Measurements from ENCODE around the gene KCNJ9.

The KCNJ9 gene

GRCh38 chr1:160114085-160114484 is 32.7 kb downstream of the KCNJ9 start:
- Histone ChIP-seq H3K9me2 (replicated peaks; ENCODE audit: control insufficient read depth, low read length) (no peaks in the 10 kb centered on the region), H3K9me3 (ENCODE audit: control insufficient read depth, insufficient read depth, low read length) (no peaks in the 10 kb centered on the region), H3K27me3 (ENCODE audit: control insufficient read depth, low read length) (peaks cover 18% of the 10 kb centered on the region), H3K4me2 (ENCODE audit: low read length) (no peak overlapping the region), H4K20me1 (ENCODE audit: control insufficient read depth, insufficient read depth, low read depth, low read length) (no peaks in the 10 kb centered on the region), H3K4me3 (ENCODE audit: low read length) (no peak overlapping the region), H3F3A (ENCODE audit: control insufficient read depth, insufficient read depth) (no peaks in the 10 kb centered on the region), H3K4me1 (ENCODE audit: control insufficient read depth, low read length) (no peaks in the 10 kb centered on the region), H3K27ac (ENCODE audit: low read depth, low read length) (no peak overlapping the region), H3K79me2 (ENCODE audit: control insufficient read depth, low read length) (no peaks in the 10 kb centered on the region), H3K36me3 (ENCODE audit: control insufficient read depth, low read length) (no peaks in the 10 kb centered on the region)
- no peak for TF ChIP-seq CTCF (IDR thresholded peaks at IDR 0.05; ENCODE audit: low read depth, low read length, poor library complexity, severe bottlenecking)
- no peak for TF ChIP-seq EZH2phosphoT487 (IDR thresholded peaks at IDR 0.05; ENCODE audit: borderline replicate concordance, low read length)

- Histone ChIP-seq H3K9me2 (replicated peaks; ENCODE audit: control insufficient read depth, low read length) (no peaks in the 10 kb centered on the region), H3K27ac (ENCODE audit: low read depth, low read length) (no peak within 1 kb of the TSS), H3K9me3 (ENCODE audit: control insufficient read depth, insufficient read depth, low read length) (no peaks in the 10 kb centered on the region), H3K36me3 (ENCODE audit: control insufficient read depth, low read length) (no peaks in the 10 kb centered on the region), H3F3A (ENCODE audit: control insufficient read depth, insufficient read depth) (no peaks in the 10 kb centered on the region), H3K4me2 (ENCODE audit: low read length) (no peak within 1 kb of the TSS), H3K79me2 (ENCODE audit: control insufficient read depth, low read length) (no peaks in the 10 kb centered on the region), H4K20me1 (ENCODE audit: control insufficient read depth, insufficient read depth, low read depth, low read length) (no peaks in the 10 kb centered on the region), H3K27me3 (ENCODE audit: control insufficient read depth, low read length) (peaks cover 18% of the 10 kb centered on the region), H3K4me1 (ENCODE audit: control insufficient read depth, low read length) (no peaks in the 10 kb centered on the region), H3K4me3 (ENCODE audit: low read length) (no peak within 1 kb of the TSS)
- TF ChIP-seq EZH2phosphoT487 (IDR thresholded peaks at IDR 0.05; ENCODE audit: borderline replicate concordance, low read length) (no peak), CTCF (IDR thresholded peaks at IDR 0.05; ENCODE audit: low read depth, low read length, poor library complexity, severe bottlenecking) (no peak)
Observed at GRCh38 chr1:160115545-160116282, 34.4 kb downstream of the KCNJ9 start, which contains the start of gene ATP1A2. Gene ATP1A2 (plus strand): TSS chr1:160115759. CDS start chr1:160115862, 103 bp downstream.

- H3F3A ChIP-seq (ENCODE audit: control insufficient read depth, insufficient read depth), result no peaks in the 10 kb centered on the region
- peaks cover 18% of the 10 kb centered on the region for H3K27me3 ChIP-seq (ENCODE audit: control insufficient read depth, low read length)
- no peak overlapping the region for H3K4me3 ChIP-seq (ENCODE audit: low read length)
- H3K27ac ChIP-seq (ENCODE audit: low read depth, low read length), result no peak overlapping the region
- no peak overlapping the region for H3K4me2 ChIP-seq (ENCODE audit: low read length)
- H3K79me2 ChIP-seq (ENCODE audit: control insufficient read depth, low read length), result no peaks in the 10 kb centered on the region
- no peaks in the 10 kb centered on the region for H3K36me3 ChIP-seq (ENCODE audit: control insufficient read depth, low read length)
- no peaks in the 10 kb centered on the region for H3K9me2 ChIP-seq (replicated peaks; ENCODE audit: control insufficient read depth, low read length)
- no peaks in the 10 kb centered on the region for H3K4me1 ChIP-seq (ENCODE audit: control insufficient read depth, low read length)
- TF ChIP-seq EZH2phosphoT487 (IDR thresholded peaks at IDR 0.05; ENCODE audit: borderline replicate concordance, low read length), result no peak
- H4K20me1 ChIP-seq (ENCODE audit: control insufficient read depth, insufficient read depth, low read depth, low read length), result no peaks in the 10 kb centered on the region
- no peaks in the 10 kb centered on the region for H3K9me3 ChIP-seq (ENCODE audit: control insufficient read depth, insufficient read depth, low read length)
Observed at GRCh38 chr1:160116283-160117147, 35.2 kb downstream of the KCNJ9 start.
